ENCODE results near the gene SMC5.

- TF ChIP-seq SUZ12 (IDR thresholded peaks at IDR 0.05; ENCODE audit: extremely low read depth, insufficient read depth, insufficient read length) (no peak), ZNF274 (IDR thresholded peaks at IDR 0.05; ENCODE audit: low read depth, low read length) (no peak)
These were observed 56.6 kb downstream of the SMC5 start for GRCh38 chr9:70315389-70315788.
